DOHH2 (cell line): ENCODE results near the gene CDH1.

ENCODE experiments used
- H3F3A ChIP-seq: fragments of 200-600 bp; sonication (generic), shearing (Covaris generic); 2 replicates; pipeline ENCODE4 v1.6.0; 2016; ENCODE audit warnings: antibody characterized with exemption, mild to moderate bottlenecking; ENCODE audit not compliant: control insufficient read depth, insufficient read depth
- H3K27ac ChIP-seq: fragments of 200-600 bp; sonication (generic); 2 replicates; pipeline ENCODE4 v1.5.1; 2014; ENCODE audit warnings: low read depth, mild to moderate bottlenecking, low read length, moderate library complexity
- H3K27me3 ChIP-seq: fragments of 200-600 bp; sonication (generic); 2 replicates; pipeline ENCODE4 v1.6.1; 2014; ENCODE audit warnings: mild to moderate bottlenecking, low read length, mixed read lengths; ENCODE audit not compliant: control insufficient read depth
- H3K36me3 ChIP-seq: fragments of 200-600 bp; sonication (generic); 2 replicates; pipeline ENCODE4 v1.6.1; 2014; ENCODE audit warnings: mild to moderate bottlenecking, low read length, moderate library complexity, mixed read lengths; ENCODE audit not compliant: control insufficient read depth
- H3K4me1 ChIP-seq: fragments of 200-600 bp; sonication (generic); 2 replicates; pipeline ENCODE4 v1.6.1; 2014; ENCODE audit warnings: mild to moderate bottlenecking, low read length, mixed read lengths; ENCODE audit not compliant: control insufficient read depth
- H3K4me2 ChIP-seq: fragments of 200-600 bp; sonication (generic); 2 replicates; pipeline ENCODE4 v1.6.0; 2014; ENCODE audit warnings: mild to moderate bottlenecking, low read length, moderate library complexity
- H3K4me3 ChIP-seq: fragments of 200-600 bp; sonication (generic); 2 replicates; pipeline ENCODE4 v1.5.1; 2014; ENCODE audit warnings: mild to moderate bottlenecking, low read length, mixed read lengths
- H3K79me2 ChIP-seq: fragments of 200-600 bp; sonication (generic); 2 replicates; pipeline ENCODE4 v1.6.1; 2014; ENCODE audit warnings: mild to moderate bottlenecking, low read length, mixed read lengths; ENCODE audit not compliant: control insufficient read depth
- H3K9me2 ChIP-seq: fragments of 200-600 bp; sonication (generic); replicated peaks from 2 replicates; pipeline ENCODE4 v1.6.1; 2014; ENCODE audit warnings: mild to moderate bottlenecking, low read length, mixed read lengths; ENCODE audit not compliant: control insufficient read depth
- H3K9me3 ChIP-seq: fragments of 200-600 bp; sonication (generic); 2 replicates; pipeline ENCODE4 v1.6.1; 2014; ENCODE audit warnings: antibody characterized with exemption, low read length, mixed read lengths; ENCODE audit not compliant: control insufficient read depth, insufficient read depth
- H4K20me1 ChIP-seq: fragments of 200-600 bp; sonication (generic); 2 replicates; pipeline ENCODE4 v1.6.0; 2014; ENCODE audit warnings: low read depth, mild to moderate bottlenecking, antibody characterized with exemption, low read length, moderate library complexity; ENCODE audit not compliant: control insufficient read depth, insufficient read depth
- CTCF ChIP-seq: fragments of 200-600 bp; sonication (generic); IDR thresholded peaks from one replicate; pipeline ENCODE4 v1.5.1; 2014; ENCODE audit warnings: antibody characterized with exemption, mild to moderate bottlenecking, low read depth, low read length; ENCODE audit not compliant: poor library complexity, severe bottlenecking
- EZH2phosphoT487 ChIP-seq: fragments of 200-600 bp; sonication (generic); IDR thresholded peaks from 2 replicates; pipeline ENCODE4 v1.6.1; 2017; ENCODE audit warnings: borderline replicate concordance, mild to moderate bottlenecking, antibody characterized with exemption, low read length, moderate library complexity, mixed read lengths

The CDH1 gene

GRCh38 chr16:68757625-68757935 is 20.5 kb downstream of the CDH1 start:
- TF ChIP-seq CTCF (no peak), EZH2phosphoT487 (no peak)
- H3K9me3 ChIP-seq: no peaks in the 10 kb centered on the region
- no peaks in the 10 kb centered on the region for H4K20me1 ChIP-seq
- no peak overlapping the region for H3K4me3 ChIP-seq
- H3K79me2 ChIP-seq: no peaks in the 10 kb centered on the region
- H3K4me1 ChIP-seq: peaks cover 16% of the 10 kb centered on the region
- H3K4me2 ChIP-seq: no peak overlapping the region
- H3K9me2 ChIP-seq: no peaks in the 10 kb centered on the region
- 0 out of 2 replicates have a peak, but pooled peaks cover 2% of the 10 kb centered on the region for H3K27me3 ChIP-seq
- H3K27ac ChIP-seq: no peak overlapping the region
- no peaks in the 10 kb centered on the region for H3K36me3 ChIP-seq
- H3F3A ChIP-seq: no peaks in the 10 kb centered on the region

GRCh38 chr16:68759062-68759461 is 22.0 kb downstream of the CDH1 start:
- H3K9me3 ChIP-seq: no peaks in the 10 kb centered on the region
- H3K36me3 ChIP-seq: no peaks in the 10 kb centered on the region
- no peak overlapping the region for H3K4me2 ChIP-seq
- no peaks in the 10 kb centered on the region for H3F3A ChIP-seq
- no peaks in the 10 kb centered on the region for H3K79me2 ChIP-seq
- peaks cover 16% of the 10 kb centered on the region for H3K4me1 ChIP-seq
- H4K20me1 ChIP-seq: no peaks in the 10 kb centered on the region
- TF ChIP-seq CTCF: no peak
- no peak for TF ChIP-seq EZH2phosphoT487
- no peak overlapping the region for H3K27ac ChIP-seq
- H3K27me3 ChIP-seq: 0 out of 2 replicates have a peak, but pooled peaks cover 2% of the 10 kb centered on the region
- no peak overlapping the region for H3K4me3 ChIP-seq
- H3K9me2 ChIP-seq: no peaks in the 10 kb centered on the region

GRCh38 chr16:68760671-68761275 is 23.7 kb downstream of the CDH1 start:
- Histone ChIP-seq H3K4me3 (no peak overlapping the region), H3K27me3 (0 out of 2 replicates have a peak, but pooled peaks cover 2% of the 10 kb centered on the region), H4K20me1 (no peaks in the 10 kb centered on the region), H3K4me2 (no peak overlapping the region), H3K79me2 (no peaks in the 10 kb centered on the region), H3K9me2 (no peaks in the 10 kb centered on the region), H3K27ac (no peak overlapping the region), H3F3A (no peaks in the 10 kb centered on the region), H3K36me3 (no peaks in the 10 kb centered on the region), H3K4me1 (peaks cover 16% of the 10 kb centered on the region), H3K9me3 (no peaks in the 10 kb centered on the region)
- TF ChIP-seq CTCF (no peak), EZH2phosphoT487 (no peak)
